ENCODE data around the gene ALDH1A1. TPM values are rescaled to one million over a fixed set of nuclear protein-coding genes. Genes with fewer than 3 reads are reported as not detected.

Gene ALDH1A1
- total and polyA plus RNA-seq, 2 of the 8 experiments (the other 6 are each of a cell fraction or from before 2014, with no cell fraction given), result 0.50 to 0.82 TPM

DNA sequence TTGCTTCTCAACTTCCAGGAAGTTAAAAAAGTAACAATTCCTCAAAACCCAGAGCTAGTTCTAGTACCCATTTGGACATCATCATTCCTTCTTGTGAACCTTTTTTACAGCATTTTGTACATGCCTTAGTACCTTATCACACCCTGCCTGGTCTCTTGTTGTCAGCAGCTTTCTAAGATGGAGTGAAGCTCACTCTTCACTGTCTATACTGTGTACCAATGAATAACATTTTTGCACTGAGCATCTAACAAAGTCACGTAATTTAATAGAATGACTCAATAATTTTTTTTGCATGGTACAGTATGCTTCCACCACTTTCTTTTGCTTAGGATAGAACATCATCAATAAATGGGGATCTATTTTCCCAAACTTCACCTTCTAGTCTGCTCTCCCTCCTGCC is 29.8 kb downstream of the ALDH1A1 start:
- no peaks in the 10 kb centered on the region for H3K79me1 ChIP-seq (ENCODE audit: low read depth, low read length)
- CTCF ChIA-PET (ENCODE audit: partially characterized antibody), result no interaction called here
- no peak for FAIRE-seq
- TF ChIP-seq, protein P1, sequence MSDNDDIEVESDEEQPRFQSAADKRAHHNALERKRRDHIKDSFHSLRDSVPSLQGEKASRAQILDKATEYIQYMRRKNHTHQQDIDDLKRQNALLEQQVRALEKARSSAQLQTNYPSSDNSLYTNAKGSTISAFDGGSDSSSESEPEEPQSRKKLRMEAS (IDR thresholded peaks at IDR 0.05), result no peak
- TF ChIP-seq ZNF274 (IDR thresholded peaks at IDR 0.05; ENCODE audit: borderline replicate concordance, extremely low read depth, low read length) (no peak), BCL11A (IDR thresholded peaks at IDR 0.05; ENCODE audit: low read depth in 2 of 2, low read length in 2 of 2) (no peak), TCF12 (IDR thresholded peaks at IDR 0.05; ENCODE audit: low read depth, low read length) (no peak), TEAD4 (IDR thresholded peaks at IDR 0.05; ENCODE audit: low read depth, low read length) (no peak), FOSL1 (IDR thresholded peaks at IDR 0.05; ENCODE audit: insufficient read depth, low read depth, low read length) (no peak), JUN (IDR thresholded peaks at IDR 0.05; ENCODE audit: low read depth, low read length) (no peak), SP2 (IDR thresholded peaks at IDR 0.05; ENCODE audit: low read length) (no peak), MAFK (IDR thresholded peaks at IDR 0.05; ENCODE audit: low read depth, low read length) (no peak)
- TF ChIP-seq, protein P2, sequence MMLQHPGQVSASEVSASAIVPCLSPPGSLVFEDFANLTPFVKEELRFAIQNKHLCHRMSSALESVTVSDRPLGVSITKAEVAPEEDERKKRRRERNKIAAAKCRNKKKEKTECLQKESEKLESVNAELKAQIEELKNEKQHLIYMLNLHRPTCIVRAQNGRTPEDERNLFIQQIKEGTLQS (IDR thresholded peaks at IDR 0.05; ENCODE audit: insufficient read depth, low read depth, low read length), result no peak
- TF ChIP-seq, protein P3, sequence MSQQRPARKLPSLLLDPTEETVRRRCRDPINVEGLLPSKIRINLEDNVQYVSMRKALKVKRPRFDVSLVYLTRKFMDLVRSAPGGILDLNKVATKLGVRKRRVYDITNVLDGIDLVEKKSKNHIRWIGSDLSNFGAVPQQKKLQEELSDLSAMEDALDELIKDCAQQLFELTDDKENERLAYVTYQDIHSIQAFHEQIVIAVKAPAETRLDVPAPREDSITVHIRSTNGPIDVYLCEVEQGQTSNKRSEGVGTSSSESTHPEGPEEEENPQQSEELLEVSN (IDR thresholded peaks at IDR 0.05), result no peak
- TF ChIP-seq, protein P4, sequence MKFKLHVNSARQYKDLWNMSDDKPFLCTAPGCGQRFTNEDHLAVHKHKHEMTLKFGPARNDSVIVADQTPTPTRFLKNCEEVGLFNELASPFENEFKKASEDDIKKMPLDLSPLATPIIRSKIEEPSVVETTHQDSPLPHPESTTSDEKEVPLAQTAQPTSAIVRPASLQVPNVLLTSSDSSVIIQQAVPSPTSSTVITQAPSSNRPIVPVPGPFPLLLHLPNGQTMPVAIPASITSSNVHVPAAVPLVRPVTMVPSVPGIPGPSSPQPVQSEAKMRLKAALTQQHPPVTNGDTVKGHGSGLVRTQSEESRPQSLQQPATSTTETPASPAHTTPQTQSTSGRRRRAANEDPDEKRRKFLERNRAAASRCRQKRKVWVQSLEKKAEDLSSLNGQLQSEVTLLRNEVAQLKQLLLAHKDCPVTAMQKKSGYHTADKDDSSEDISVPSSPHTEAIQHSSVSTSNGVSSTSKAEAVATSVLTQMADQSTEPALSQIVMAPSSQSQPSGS (IDR thresholded peaks at IDR 0.05; ENCODE audit: low read length), result no peak

More for the DNA sequence above, 29.8 kb downstream of the ALDH1A1 start:
- H4K20me1 ChIP-seq (replicated peaks in 1 of 2; ENCODE audit: control insufficient read depth in 1 of 2, insufficient read depth in 2 of 2, low read length in 2 of 2), result no peaks in the 10 kb centered on the region
- H3K4me3 ChIP-seq (ENCODE audit: extremely low read depth in 1 of 4, insufficient read depth in 2 of 4, low read depth in 3 of 4, low read length in 4 of 4), result no peak overlapping the region
- WGBS, 2 experiments (ENCODE audit: extremely low coverage in 1 of 2, insufficient coverage in 1 of 2, insufficient read length in 1 of 2, insufficient replicate concordance in 2 of 2, low coverage in 1 of 2, low lambda C conversion rate in 2 of 2, missing lambda C conversion rate in 1 of 2), result 88% methylated on average over 1 of the region's 1 CpG; no CpG with 5 or more reads in 1 of the 2 experiments
- no peaks in the 10 kb centered on the region for H3K27me3 ChIP-seq (replicated peaks in 1 of 4; ENCODE audit: control insufficient read depth in 3 of 4, extremely low read depth in 1 of 4, insufficient read depth in 3 of 4, low read length in 3 of 4)
- no peak overlapping the region for H4K91ac ChIP-seq (replicated peaks; ENCODE audit: insufficient read length, low read length)
- no peak overlapping the region for H2BK120ac ChIP-seq (replicated peaks; ENCODE audit: low read depth, low read length)
- no peak overlapping the region for H4K5ac ChIP-seq (ENCODE audit: insufficient read length, low read depth, low read length)
- no peak overlapping the region for H2BK20ac ChIP-seq (ENCODE audit: low read length)
- no peak overlapping the region for H2BK15ac ChIP-seq (ENCODE audit: low read length)
- no peak overlapping the region for H2BK12ac ChIP-seq (ENCODE audit: low read depth, low read length)
- POLR2A ChIA-PET (ENCODE audit: partially characterized antibody), result no interaction called here
- H3K56ac ChIP-seq (replicated peaks; ENCODE audit: insufficient read length, low read depth, low read length), result no peak overlapping the region
- no peak overlapping the region for H2BK5ac ChIP-seq (ENCODE audit: low read depth, low read length)
- H3K4me1 ChIP-seq (replicated peaks in 1 of 4; ENCODE audit: control insufficient read depth in 3 of 4, insufficient read depth in 4 of 4, low read length in 3 of 4), result no peaks in the 10 kb centered on the region; a peak in 1 of 7 replicates
- DNase-seq (ENCODE audit: low read depth in 1 of 2, low spot score in 2 of 2), result no peak
- no peak overlapping the region for H3K9ac ChIP-seq (replicated peaks in 1 of 4; ENCODE audit: extremely low read depth in 1 of 4, low read depth in 3 of 4, low read length in 3 of 4)
- H2AK5ac ChIP-seq (ENCODE audit: low read depth, low read length), result no peak overlapping the region
- H3K14ac ChIP-seq (ENCODE audit: insufficient read length), result no peak overlapping the region
- no peaks in the 10 kb centered on the region for H3K9me3 ChIP-seq (ENCODE audit: insufficient read depth in 2 of 2, low read depth in 1 of 2, low read length in 1 of 2)
- H3K4me2 ChIP-seq (ENCODE audit: insufficient read depth in 1 of 2, low read depth in 2 of 2, low read length in 2 of 2), result no peak overlapping the region
- no peaks in the 10 kb centered on the region for H3K79me2 ChIP-seq (ENCODE audit: control insufficient read depth in 1 of 2, insufficient read depth in 2 of 2, low read length in 2 of 2)
- no peak overlapping the region for H4K8ac ChIP-seq (ENCODE audit: extremely low read depth, insufficient read depth, low read length)
- H3K23me2 ChIP-seq (ENCODE audit: low read depth, low read length), result no peaks in the 10 kb centered on the region
- no peaks in the 10 kb centered on the region for H3K36me3 ChIP-seq (ENCODE audit: control insufficient read depth in 2 of 4, insufficient read depth in 4 of 4, low read length in 3 of 4)
- no peak overlapping the region for H3K18ac ChIP-seq (ENCODE audit: extremely low read depth, low read length)
- H3K27ac ChIP-seq (ENCODE audit: low read depth, low read length), result no peak overlapping the region
- 0 out of 2 replicates have a peak overlapping the region, but pooled peaks have one; percentile 3 for H2AFZ ChIP-seq (ENCODE audit: low read length)
- H3K23ac ChIP-seq (ENCODE audit: insufficient read length), result no peak overlapping the region
- H3K4ac ChIP-seq (replicated peaks; ENCODE audit: insufficient read length, low read depth, low read length), result no peak overlapping the region

All from H1 (cell line).